ENCODE results near the gene GIN1. TPM values are rescaled to one million over a fixed set of nuclear protein-coding genes. Genes with fewer than 3 reads are reported as not detected.
A peak's percentile ranks its signal among the peaks of the same experiment; 100 is the strongest.

The GIN1 gene
- total and polyA plus RNA-seq, 2 experiments from 2014 or later: 5.8 to 9.6 TPM

DNA sequence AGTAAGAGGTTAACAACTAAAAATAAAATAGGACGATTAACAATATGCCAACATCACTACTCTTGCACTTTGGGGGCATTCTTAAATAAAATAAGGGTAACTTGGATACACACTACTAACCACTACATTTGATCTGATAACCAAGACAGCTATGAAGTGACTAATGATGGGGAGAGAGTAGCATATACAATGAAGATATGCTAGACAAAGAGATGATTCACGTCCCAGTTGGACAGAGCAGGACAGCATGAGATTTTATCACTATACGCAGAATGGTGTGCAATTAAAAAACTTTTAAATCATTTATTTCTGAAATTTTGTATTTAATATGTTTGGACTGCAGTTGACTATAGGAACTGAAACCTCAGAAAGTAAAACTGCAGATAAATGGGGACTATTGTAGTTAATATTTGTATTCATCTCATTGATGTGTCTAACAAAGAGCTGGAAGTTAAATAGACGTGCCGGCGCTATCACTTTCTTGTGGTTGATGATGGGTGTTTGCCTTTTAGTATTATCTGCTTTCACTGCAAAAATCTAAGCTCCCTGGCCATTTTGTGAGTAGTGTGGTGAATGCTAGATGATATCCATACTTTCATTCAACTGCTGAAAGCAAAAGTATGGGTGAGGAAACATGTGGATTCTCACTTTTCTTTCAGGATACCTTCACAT, 18.7 kb downstream of the GIN1 start:
- H3K9me2 ChIP-seq (ENCODE audit: insufficient read depth): no peaks in the 10 kb centered on the region
- DNase-seq (ENCODE audit: low spot score): no peak
- TF ChIP-seq CTCF (conservative IDR thresholded peaks at IDR 0.05; ENCODE audit: low read depth in 2 of 2): no peak
- no peak for TF ChIP-seq ZNF331 (CRISPR knock-in tag; IDR thresholded peaks at IDR 0.05; ENCODE audit: low read depth)
- TF ChIP-seq NANOG (IDR thresholded peaks at IDR 0.05; ENCODE audit: borderline replicate concordance): no peak
- no peak overlapping the region for H3K4me2 ChIP-seq
- no peak for ATAC-seq
- no peak overlapping the region for H3K27ac ChIP-seq (ENCODE audit: low read depth)
- no peak overlapping the region for H3K4me3 Mint-ChIP-seq
- no peaks in the 10 kb centered on the region for H3K36me3 ChIP-seq (ENCODE audit: insufficient read depth)
- H3K27me3 ChIP-seq (ENCODE audit: insufficient read depth): no peaks in the 10 kb centered on the region
- H3K4me1 ChIP-seq (ENCODE audit: insufficient read depth): no peaks in the 10 kb centered on the region
- H4K20me1 ChIP-seq (replicated peaks; ENCODE audit: insufficient read depth): no peaks in the 10 kb centered on the region
- H3K27me3 Mint-ChIP-seq (ENCODE audit: insufficient read depth, low read depth, poor library complexity): no peaks in the 10 kb centered on the region
- no peaks in the 10 kb centered on the region for H3K9me3 Mint-ChIP-seq
- no peaks in the 10 kb centered on the region for H3F3A ChIP-seq (replicated peaks; ENCODE audit: low read depth)
- H2AFZ ChIP-seq: no peak overlapping the region
- no peaks in the 10 kb centered on the region for H3K36me3 Mint-ChIP-seq (ENCODE audit: low read depth)
- no peak overlapping the region for H3K4me3 ChIP-seq
- H3K79me2 ChIP-seq (replicated peaks; ENCODE audit: insufficient read depth): no peaks in the 10 kb centered on the region
- H3K4me1 Mint-ChIP-seq: no peaks in the 10 kb centered on the region
- no peak overlapping the region for H3K27ac Mint-ChIP-seq

DNA sequence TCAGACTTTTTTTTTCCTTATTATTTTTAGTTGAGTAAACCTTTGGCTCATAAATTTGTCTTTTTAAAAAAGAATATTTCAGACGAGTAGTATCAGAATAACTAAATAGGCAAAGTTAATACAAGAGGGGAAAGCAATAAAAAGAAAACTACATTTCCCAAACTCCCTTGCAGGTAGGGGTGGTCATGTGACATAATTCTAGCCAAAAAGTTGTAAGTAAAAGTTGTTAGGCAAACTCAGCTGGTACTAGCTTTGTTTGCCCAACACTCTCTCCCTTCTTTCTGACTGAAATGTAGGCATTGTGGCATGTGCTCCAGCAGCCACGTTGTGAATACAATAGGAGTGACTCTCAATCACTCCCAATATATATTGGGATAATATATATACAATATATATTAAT, 20.9 kb downstream of the GIN1 start:
- Mint-ChIP-seq H3K4me1 (no peaks in the 10 kb centered on the region), H3K9me3 (no peaks in the 10 kb centered on the region)
- no peak overlapping the region for H2AFZ ChIP-seq

More for the DNA sequence above, 20.9 kb downstream of the GIN1 start:
- no peaks in the 10 kb centered on the region for H3K79me2 ChIP-seq (replicated peaks; ENCODE audit: insufficient read depth)
- no peak overlapping the region for H3K27ac ChIP-seq (ENCODE audit: low read depth)
- no peaks in the 10 kb centered on the region for H3K9me2 ChIP-seq (ENCODE audit: insufficient read depth)
- H3K27me3 ChIP-seq (ENCODE audit: insufficient read depth): no peaks in the 10 kb centered on the region
- Mint-ChIP-seq H3K27ac (no peak overlapping the region), H3K27me3 (ENCODE audit: insufficient read depth, low read depth, poor library complexity) (no peaks in the 10 kb centered on the region), H3K4me3 (no peak overlapping the region), H3K36me3 (ENCODE audit: low read depth) (no peaks in the 10 kb centered on the region)
- H3K4me3 ChIP-seq: no peak overlapping the region
- no peaks in the 10 kb centered on the region for H3F3A ChIP-seq (replicated peaks; ENCODE audit: low read depth)
- H4K20me1 ChIP-seq (replicated peaks; ENCODE audit: insufficient read depth): no peaks in the 10 kb centered on the region
- no peak overlapping the region for H3K4me2 ChIP-seq
- no peaks in the 10 kb centered on the region for H3K36me3 ChIP-seq (ENCODE audit: insufficient read depth)
- DNase-seq (ENCODE audit: low spot score) (peak; percentile 56), ATAC-seq (no peak)
- TF ChIP-seq ZNF462 (CRISPR knock-in tag; IDR thresholded peaks at IDR 0.05): no peak
- no peak for TF ChIP-seq CREB1 (CRISPR knock-in tag; IDR thresholded peaks at IDR 0.05; ENCODE audit: low read depth)
- no peak for TF ChIP-seq ETS1 (IDR thresholded peaks at IDR 0.05)
- H3K4me1 ChIP-seq (ENCODE audit: insufficient read depth): no peaks in the 10 kb centered on the region
